NCI-H510A (cell line): ENCODE data around the gene ANO3.

Source experiments
- DNase-seq: peaks from one replicate; lab custom pipeline; 2025; lab: John Stamatoyannopoulos, UW

ANO3 gene

DNA sequence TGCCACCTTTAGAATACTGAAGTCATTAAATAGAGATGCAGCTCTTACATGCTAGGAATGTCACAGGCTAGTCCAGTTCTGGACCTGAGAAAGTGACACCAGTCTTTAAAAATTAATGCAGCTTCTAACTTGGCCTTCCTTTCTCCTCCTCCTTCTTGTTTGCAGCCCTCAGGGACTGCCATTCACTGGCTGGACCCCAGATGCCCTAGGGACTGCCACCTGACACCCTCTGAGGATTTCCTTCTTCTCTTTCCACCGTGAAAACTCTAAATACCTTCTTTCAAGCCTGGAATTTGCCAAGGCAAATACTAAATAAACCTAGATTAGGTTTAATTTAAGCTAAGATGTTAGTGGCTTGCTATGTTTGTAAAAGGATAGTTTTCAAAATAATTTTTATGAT is 161.7 kb downstream of the ANO3 start:
- no peak for DNase-seq

DNA sequence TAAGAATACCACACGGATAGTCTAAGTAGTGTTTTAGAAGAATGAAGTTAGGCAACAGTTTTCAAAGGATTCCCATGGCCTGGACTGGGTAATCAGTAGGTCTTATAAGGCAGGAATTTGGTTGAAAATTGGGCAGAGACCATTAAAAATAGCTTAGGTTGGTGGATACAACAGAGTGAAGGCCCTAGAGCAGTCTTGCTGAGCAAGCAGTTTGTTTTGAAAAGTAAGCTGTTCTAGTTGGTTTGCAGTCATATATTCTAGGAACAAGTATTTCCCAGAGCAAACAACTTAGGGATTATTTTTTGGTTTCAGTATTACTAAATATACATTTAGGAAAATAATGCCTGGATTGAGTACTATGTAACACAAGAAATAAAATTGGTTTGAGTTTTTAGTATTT is 175.3 kb downstream of the ANO3 start:
- no peak for DNase-seq

- DNase-seq, result no peak
These were observed 178.2 kb downstream of the ANO3 start for GRCh38 chr11:26510164-26510563.

- DNase-seq, result no peak
These were observed 178.8 kb downstream of the ANO3 start for GRCh38 chr11:26510756-26511155.

GRCh38 chr11:26512196-26512595 is 180.3 kb downstream of the ANO3 start:
- DNase-seq, result no peak

GRCh38 chr11:26519469-26519868 is 187.5 kb downstream of the ANO3 start:
- DNase-seq, result no peak

DNA sequence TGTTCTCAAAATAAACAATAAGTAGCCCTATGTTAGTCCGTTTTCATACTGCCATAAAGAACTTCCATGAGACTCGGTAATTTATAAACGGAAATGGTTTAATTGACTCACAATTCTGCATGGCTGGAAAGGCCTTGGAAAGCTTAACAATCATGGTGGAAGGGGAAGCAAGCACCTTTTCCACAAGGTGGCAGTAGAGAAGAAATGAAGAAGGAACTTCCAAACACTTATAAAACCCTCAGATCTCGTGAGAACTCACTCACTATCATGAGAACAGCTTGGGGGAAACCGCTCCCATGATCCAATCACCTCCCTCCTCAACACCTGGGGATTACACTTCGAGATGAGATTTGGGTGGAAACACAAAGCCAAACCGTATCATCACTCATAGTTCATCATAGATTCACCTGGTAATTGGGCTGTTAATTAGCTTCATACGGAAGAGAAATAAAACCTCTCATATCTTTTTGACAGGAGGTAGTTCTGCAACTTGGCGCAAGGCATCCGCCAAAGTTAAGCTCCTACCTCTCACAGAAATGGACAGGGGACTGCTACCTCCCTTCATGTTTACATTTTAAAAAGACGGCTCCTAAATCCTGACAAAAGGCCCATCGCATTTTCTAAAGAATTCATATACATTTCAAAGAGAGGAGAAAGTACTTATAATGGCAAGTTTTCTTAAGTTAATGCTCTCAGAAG is 191.1 kb downstream of the ANO3 start:
- no peak for DNase-seq

DNA sequence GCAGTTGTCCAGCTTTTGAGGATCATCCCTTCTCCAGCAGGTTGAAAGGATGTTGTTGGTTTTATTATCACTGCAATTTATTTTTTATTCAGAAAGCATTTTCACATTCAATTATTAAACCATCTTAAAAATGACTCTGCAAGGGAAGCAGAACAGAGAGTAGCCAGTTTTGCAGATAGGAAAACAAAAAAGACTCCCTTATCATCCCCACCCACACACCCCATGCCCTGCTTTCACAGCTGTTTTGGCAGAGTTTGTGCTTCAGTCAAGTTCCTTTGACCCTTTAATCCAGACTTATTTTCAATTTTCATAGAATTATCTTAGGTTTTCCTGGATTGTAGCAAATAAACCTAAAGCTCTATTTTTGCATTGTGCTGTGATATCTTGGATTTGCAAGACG is 195.8 kb downstream of the ANO3 start:
- no peak for DNase-seq

GRCh38 chr11:26537341-26537740 is 205.4 kb downstream of the ANO3 start:
- no peak for DNase-seq

DNA sequence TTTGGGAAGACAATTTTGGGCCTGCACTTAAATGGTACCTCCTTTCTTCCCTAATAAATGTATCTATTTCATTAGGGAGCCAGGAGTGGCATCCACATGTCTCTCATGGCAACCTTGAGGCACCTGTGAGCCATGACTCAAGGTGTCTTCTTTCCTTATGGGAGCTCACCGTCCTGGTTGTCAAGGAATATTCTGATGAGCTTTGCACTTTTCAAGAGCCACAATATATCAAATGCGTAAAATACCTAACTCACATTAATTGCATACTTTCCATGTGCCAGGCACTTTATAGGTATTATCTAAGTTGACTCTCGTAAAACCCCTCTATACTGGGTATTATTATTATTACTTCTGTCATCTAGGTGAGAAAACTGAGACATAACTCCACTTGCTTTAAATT is 207.6 kb downstream of the ANO3 start:
- no peak for DNase-seq

DNA sequence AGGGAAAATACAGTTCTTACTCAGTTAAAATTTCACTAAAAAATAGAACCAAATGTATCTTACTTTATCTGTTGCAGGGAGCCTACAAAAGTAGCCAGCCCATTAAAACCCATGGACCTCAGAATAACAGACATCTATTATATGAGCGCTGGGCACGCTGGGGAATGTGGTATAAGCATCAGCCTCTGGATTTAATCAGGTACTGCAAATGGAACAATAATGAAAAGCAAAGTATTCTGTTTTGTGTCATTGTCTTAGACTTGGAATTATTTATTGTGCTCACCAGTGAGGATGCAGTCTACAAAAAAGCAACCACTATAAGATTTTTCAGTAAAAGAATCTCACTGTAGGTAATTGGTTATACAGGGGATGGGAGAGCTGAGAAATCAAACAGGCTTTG is 209.9 kb downstream of the ANO3 start:
- DNase-seq, result no peak

DNA sequence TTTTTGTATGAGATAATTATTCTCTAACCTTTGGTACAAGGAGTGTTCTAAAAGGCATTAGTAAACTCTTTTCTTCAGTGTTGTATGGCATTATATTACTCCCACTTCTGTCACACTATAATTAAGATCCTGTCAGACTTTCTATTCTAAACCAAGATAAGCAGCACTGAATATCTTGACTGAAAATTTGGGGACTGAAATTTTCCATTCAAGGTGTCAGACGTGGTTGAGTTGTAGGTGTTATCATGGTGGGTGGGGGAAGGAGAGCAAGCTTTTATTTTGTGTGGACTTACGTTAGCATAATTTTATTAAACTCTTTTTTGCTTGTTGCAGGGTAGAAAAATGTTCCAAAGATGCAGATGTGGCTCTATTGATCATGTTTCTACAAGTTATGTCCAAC is 217.2 kb downstream of the ANO3 start:
- DNase-seq, result no peak

DNA sequence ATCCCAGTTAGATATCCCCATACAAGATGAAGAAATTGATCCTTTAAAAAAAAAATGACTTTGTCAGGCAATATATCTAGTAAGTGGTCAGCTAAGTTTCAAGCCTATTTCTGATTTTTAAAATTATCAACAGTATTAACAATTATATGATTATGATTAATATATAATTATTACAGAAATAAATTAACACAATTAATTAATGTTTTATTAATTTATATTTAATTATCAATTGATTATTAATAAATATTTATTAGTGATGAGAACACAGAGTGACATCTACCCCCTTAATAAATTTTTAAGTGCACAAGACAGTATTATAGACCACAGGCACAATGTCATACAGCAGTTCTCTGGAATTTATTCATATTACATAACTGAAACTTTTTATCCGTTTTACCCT is 218.1 kb downstream of the ANO3 start:
- no peak for DNase-seq

DNA sequence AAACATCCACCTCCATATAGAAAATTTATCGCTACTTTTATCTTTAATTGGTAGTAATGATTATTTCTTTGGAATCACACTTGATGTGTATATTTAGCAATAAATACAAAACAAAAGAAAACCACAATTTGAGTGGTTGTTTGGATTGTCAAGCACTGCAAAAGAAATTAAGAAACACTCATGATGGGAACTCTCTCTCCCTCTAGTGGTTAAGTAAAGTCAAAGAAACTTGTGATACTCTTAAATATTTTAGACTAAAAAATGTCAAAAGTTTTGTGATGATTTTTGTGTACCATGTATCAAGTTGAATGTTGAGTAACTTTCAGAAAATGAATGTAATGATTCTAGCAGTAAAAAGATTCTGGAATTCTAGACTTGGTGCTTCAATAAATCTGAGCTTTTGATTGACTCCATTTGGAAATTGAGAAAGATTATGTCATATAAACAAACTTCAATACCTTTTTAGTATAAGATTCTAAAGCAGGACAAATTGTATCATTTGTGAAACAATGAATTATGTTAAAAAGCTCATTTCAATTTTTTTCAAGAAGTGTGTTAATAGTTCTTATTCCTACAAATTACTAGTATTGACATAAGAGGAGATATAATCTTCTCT is 219.4 kb downstream of the ANO3 start:
- DNase-seq, result no peak

DNA sequence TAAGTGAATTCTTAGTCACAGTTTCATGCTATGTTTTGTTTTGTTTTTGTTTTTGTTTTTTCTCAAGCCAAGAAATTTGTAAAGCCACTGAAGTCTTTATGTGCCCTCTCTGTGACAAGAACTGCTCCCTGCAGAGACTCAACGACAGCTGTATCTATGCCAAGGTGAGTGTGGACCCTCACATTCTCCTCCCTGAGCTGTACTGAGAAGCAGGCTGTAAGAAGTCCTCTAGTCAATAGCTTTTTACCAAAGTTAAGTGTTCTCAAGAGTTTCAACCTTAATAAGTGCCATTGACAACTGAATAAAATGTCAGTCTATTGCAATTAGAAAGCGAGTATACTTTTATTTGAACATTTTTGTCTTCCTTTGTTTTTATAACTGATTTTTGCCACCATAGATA is 221.3 kb downstream of the ANO3 start:
- no peak for DNase-seq

GRCh38 chr11:26554455-26554854 is 222.5 kb downstream of the ANO3 start:
- no peak for DNase-seq

GRCh38 chr11:26556582-26556981 is 224.7 kb downstream of the ANO3 start:
- DNase-seq, result no peak

DNA sequence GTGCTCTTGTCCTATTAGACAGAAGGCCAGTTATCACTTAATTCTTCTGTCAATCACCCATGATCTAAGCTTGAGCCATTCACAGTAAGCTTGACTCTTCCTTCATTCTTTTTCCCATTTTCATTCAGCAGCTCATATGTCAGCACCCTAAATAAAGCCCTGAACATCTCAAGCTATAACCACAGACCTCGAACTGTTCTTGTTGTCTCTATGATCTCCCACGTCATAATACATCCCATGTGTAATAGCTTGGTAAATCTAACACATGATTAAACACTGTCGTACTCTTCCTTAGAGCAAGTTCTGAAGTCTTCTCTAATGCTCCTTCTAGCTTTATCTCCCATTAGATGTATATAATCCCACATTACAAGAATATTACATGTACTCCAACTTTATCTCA is 225.7 kb downstream of the ANO3 start:
- no peak for DNase-seq

GRCh38 chr11:26558190-26558589 is 226.3 kb downstream of the ANO3 start:
- DNase-seq, result no peak

DNA sequence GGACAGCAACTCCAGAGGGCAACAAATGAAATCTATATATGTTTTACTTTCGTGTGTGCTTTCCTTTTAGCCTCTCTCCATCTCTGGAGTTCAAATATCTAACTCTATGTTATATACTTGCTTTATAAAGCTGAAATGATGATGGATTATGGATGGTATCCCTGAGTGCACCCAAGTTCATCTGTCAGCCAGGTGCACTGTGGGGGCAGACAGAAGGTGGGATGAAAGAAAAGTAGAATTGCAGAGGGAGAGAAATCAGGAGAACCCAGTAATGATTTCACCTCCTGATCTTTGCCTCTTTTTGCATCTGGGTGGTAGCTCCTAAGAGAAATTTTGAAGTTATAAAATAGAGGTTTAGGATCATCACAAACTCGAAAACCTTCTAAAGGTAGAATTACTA is 237.7 kb downstream of the ANO3 start:
- no peak for DNase-seq

DNA sequence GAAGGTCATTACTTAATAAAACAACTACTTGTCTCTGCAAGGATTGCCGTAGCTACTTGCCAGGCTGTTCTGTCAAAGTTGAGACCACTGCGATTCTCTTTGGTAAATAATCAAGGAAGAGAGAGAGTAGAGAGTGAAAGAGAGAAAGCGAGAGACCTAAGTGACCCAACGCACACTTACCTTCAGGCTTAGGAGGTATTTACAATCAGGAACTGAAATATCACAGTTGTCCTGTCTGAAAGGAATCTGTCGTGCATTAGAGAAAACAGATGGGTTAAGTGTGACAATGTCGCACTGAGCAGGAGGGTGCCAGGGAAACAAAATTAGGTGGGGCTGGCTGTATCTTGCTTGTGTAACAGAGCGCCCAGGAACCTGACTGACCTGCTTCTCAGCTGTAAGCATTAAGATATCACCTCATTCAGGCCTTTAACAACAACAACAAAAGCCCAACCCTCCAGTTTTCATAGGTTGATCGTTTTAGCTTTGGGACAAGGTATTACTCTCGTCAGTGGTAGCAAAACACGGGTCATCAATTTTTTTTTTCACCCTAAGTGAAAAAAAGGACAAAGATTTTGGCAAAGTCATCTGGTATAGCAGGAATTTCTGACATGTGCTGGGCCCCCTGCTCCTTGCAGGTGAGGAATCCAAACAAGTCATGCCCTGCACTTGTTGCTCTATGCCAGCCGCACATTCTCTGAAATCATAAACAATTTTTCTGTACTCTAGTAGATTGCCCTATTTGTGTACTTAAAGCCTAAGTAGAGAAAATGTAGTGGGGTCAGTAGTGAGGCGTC is 240.1 kb downstream of the ANO3 start, which contains the start of gene MUC15:
MUC15 (minus strand) TSS at position 403 of the 794 bp plus-strand sequence. CDS start 5,169 bp downstream, outside the sequence.
- DNase-seq, result no peak

GRCh38 chr11:26572770-26573402 is 241.0 kb downstream of the ANO3 start:
- no peak for DNase-seq

DNA sequence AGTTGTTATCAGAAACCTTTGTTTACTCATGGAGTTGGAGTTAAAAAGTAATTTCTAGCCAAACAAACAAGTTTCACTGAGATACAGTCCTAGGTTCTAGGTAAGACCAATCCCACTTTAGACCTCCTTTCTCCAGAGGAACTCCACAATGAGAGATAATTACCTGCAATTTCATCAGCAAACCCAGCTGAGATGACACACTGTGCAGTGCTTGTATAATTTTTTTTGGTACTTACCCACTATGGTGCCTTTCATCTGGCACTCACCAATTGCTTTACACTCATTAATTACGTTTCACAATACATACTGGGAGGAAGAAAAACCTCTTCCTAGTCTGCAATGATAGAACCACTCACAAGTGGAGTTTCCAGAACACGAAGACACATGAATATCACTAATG is 242.0 kb downstream of the ANO3 start:
- no peak for DNase-seq
